Fibroblast of the aortic adventitia (primary cell): ENCODE measurements around the gene PDLIM4. TPM values are rescaled to one million over a fixed set of nuclear protein-coding genes. Genes with fewer than 3 reads are reported as not detected.

Source experiments
- DNase-seq: peaks from one replicate; pipeline ENCODE4 v3.0.0-alpha.2; 2010; ENCODE audit warnings: low read depth
- H3K4me3 ChIP-seq: 2 replicates; pipeline ENCODE4 v1.5.1; 2011; ENCODE audit warnings: low read depth, mild to moderate bottlenecking, control low read depth, low read length, moderate library complexity
- CTCF ChIP-seq: IDR thresholded peaks from 2 replicates; pipeline ENCODE4 v1.5.1; 2011; ENCODE audit warnings: mild to moderate bottlenecking, low read length, control low read depth, inconsistent platforms; ENCODE audit not compliant: insufficient read depth
- total RNA-seq: library from RNA; depleted of rRNA; stranded (reverse); fragments of >200 nt; gene quantifications from 2 replicates; pipeline ENCODE4 v1.2.3, GENCODE V29; 2012; ENCODE audit warnings: low replicate concordance

PDLIM4 gene
- total RNA-seq, 1 donor, result 41.8 TPM

GRCh38 chr5:132283423-132284043 is 26.0 kb downstream of the PDLIM4 start:
- peak; percentile 58 for TF ChIP-seq CTCF
- no peak overlapping the region for H3K4me3 ChIP-seq
- DNase-seq, result peak; percentile 59

- H3K4me3 ChIP-seq, result no peak overlapping the region
- DNase-seq, result peak; percentile 87
- TF ChIP-seq CTCF, result no peak
Observed at GRCh38 chr5:132289097-132289496, 31.6 kb downstream of the PDLIM4 start.

GRCh38 chr5:132291026-132291425 is 33.5 kb downstream of the PDLIM4 start:
- no peak for DNase-seq
- TF ChIP-seq CTCF, result no peak
- no peak overlapping the region for H3K4me3 ChIP-seq

GRCh38 chr5:132293066-132293991 is 35.8 kb downstream of the PDLIM4 start:
- peak overlapping the region; percentile 82 for H3K4me3 ChIP-seq
- DNase-seq, result peak; percentile 85
- TF ChIP-seq CTCF, result no peak

- H3K4me3 ChIP-seq, result peak within 1 kb of the TSS; percentile 82
- peak; percentile 85 for DNase-seq
- TF ChIP-seq CTCF, result no peak
Observed at GRCh38 chr5:132293992-132294727, 36.7 kb downstream of the PDLIM4 start, which contains the start of gene SLC22A4. SLC22A4 (plus strand) TSS chr5:132294394; CDS start chr5:132294617, 223 bp downstream.

GRCh38 chr5:132294728-132295504 is 37.4 kb downstream of the PDLIM4 start:
- TF ChIP-seq CTCF, result no peak
- peak overlapping the region; percentile 82 for H3K4me3 ChIP-seq
- DNase-seq, result peak; percentile 74
